Fibroblast of lung (primary cell): ENCODE results near the gene KIAA0319L.

ENCODE experiments used
- EZH2 ChIP-seq: IDR thresholded peaks from 2 replicates; pipeline ENCODE4 v1.5.1; 2012; ENCODE audit warnings: low read length, control low read depth, mild to moderate bottlenecking; ENCODE audit errors: missing control alignments
- TF ChIP-seq, protein P1 (sequence below), 2 donors: IDR thresholded peaks in 1 of 2; conservative IDR thresholded peaks in 1 of 2; 1 replicate in 1 of 2; 2 replicates in 1 of 2; pipeline ENCODE4 v1.5.1; 2011 to 2012; ENCODE audit warnings: low read length in 2 of 2, control low read depth in 1 of 2, inconsistent platforms in 1 of 2, low read depth in 1 of 2, mild to moderate bottlenecking in 1 of 2

DNA sequence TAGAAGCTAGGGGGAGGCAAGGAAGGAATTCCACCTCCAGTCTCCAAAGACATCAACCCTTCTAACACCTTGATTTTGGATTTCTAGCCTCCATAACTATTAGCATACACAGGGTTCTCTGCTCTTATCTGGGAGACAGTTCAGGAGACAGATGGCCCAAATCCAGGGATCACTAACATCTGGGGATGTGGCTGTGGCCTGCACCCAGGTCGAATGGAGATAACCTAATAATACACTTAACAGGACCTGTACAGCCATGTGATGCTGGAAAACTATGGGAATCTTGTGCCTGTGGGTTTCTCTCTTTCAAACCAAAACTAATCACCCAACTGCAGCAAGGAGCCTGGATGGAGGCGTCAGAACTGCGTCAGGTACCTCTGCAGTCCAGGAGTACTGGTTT is 47.6 kb downstream of the KIAA0319L start:
- TF ChIP-seq, protein P1, sequence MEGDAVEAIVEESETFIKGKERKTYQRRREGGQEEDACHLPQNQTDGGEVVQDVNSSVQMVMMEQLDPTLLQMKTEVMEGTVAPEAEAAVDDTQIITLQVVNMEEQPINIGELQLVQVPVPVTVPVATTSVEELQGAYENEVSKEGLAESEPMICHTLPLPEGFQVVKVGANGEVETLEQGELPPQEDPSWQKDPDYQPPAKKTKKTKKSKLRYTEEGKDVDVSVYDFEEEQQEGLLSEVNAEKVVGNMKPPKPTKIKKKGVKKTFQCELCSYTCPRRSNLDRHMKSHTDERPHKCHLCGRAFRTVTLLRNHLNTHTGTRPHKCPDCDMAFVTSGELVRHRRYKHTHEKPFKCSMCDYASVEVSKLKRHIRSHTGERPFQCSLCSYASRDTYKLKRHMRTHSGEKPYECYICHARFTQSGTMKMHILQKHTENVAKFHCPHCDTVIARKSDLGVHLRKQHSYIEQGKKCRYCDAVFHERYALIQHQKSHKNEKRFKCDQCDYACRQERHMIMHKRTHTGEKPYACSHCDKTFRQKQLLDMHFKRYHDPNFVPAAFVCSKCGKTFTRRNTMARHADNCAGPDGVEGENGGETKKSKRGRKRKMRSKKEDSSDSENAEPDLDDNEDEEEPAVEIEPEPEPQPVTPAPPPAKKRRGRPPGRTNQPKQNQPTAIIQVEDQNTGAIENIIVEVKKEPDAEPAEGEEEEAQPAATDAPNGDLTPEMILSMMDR (conservative IDR thresholded peaks at IDR 0.05 in 1 of 2, IDR thresholded peaks at IDR 0.05 in 1 of 2; ENCODE audit: low read depth in 1 of 2, low read length in 2 of 2): no peak
- TF ChIP-seq EZH2: no peak
